22Rv1 (cell line): ENCODE results near the gene GALNT17.

ENCODE experiments used
- H3K27ac ChIP-seq: fragments of 450-650 bp; 2 replicates; pipeline ENCODE4 v1.5.1; 2017
- CTCF ChIP-seq: fragments of 450-650 bp; IDR thresholded peaks from 2 replicates; pipeline ENCODE4 v1.5.1; 2017; ENCODE audit warnings: mild to moderate bottlenecking
- ZFX ChIP-seq: fragments of 450-650 bp; IDR thresholded peaks from 2 replicates; pipeline ENCODE4 v1.6.1; 2017; ENCODE audit warnings: antibody characterized with exemption, borderline replicate concordance

Gene GALNT17

GRCh38 chr7:71712653-71713180, 580.8 kb downstream of the GALNT17 start:
- TF ChIP-seq CTCF (no peak), ZFX (no peak)

GRCh38 chr7:71716690-71717089, 584.7 kb downstream of the GALNT17 start:
- TF ChIP-seq CTCF (no peak), ZFX (no peak)
- no peak overlapping the region for H3K27ac ChIP-seq

More at GRCh38 chr7:71712653-71713180, 580.8 kb downstream of the GALNT17 start:
- H3K27ac ChIP-seq: no peak overlapping the region

GRCh38 chr7:71718563-71718962, 586.6 kb downstream of the GALNT17 start:
- no peak for TF ChIP-seq CTCF
- TF ChIP-seq ZFX: no peak
- H3K27ac ChIP-seq: no peak overlapping the region

- H3K27ac ChIP-seq: no peak overlapping the region
- no peak for TF ChIP-seq ZFX
- TF ChIP-seq CTCF: no peak
Measured at GRCh38 chr7:71721742-71722141, 589.8 kb downstream of the GALNT17 start.

- no peak for TF ChIP-seq ZFX
- TF ChIP-seq CTCF: no peak
Measured at GRCh38 chr7:71723859-71724258, 591.9 kb downstream of the GALNT17 start.

GRCh38 chr7:71727347-71727746, 595.4 kb downstream of the GALNT17 start:
- TF ChIP-seq CTCF (no peak), ZFX (no peak)
- H3K27ac ChIP-seq: no peak overlapping the region

More at GRCh38 chr7:71723859-71724258, 591.9 kb downstream of the GALNT17 start:
- no peak overlapping the region for H3K27ac ChIP-seq

- no peak for TF ChIP-seq ZFX
- TF ChIP-seq CTCF: no peak
- H3K27ac ChIP-seq: no peak overlapping the region
Measured at GRCh38 chr7:71731740-71732139, 599.8 kb downstream of the GALNT17 start.
